GM19395 (cell line): ENCODE data around the gene CTNNA3.

Experiments
- ATAC-seq: cut with Tn5 transposase; IDR thresholded peaks from one replicate; pipeline ENCODE4 v1.9.1; 2021; ENCODE audit warnings: mild to moderate bottlenecking, moderate library complexity; ENCODE audit not compliant: unreplicated experiment

The CTNNA3 gene

DNA sequence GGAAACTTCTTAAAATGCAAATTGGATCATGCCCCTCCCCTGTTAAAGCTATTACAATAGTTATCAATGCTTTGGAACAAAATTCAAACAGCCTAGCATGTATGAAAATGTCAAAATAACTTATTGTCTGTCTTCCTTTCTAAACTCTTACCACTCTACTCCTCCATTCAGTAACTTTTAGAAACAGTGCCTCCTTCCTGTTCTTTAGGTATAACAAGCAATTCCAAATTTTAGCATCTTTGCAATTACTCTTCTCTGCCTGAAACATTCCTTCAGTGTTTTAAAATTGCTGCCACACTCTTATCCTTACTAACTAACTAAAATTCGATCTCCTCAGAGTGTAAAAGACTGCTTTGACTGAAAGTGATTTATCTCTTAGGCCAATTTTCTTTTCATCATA, 1430.6 kb downstream of the CTNNA3 start:
- ATAC-seq: no peak

DNA sequence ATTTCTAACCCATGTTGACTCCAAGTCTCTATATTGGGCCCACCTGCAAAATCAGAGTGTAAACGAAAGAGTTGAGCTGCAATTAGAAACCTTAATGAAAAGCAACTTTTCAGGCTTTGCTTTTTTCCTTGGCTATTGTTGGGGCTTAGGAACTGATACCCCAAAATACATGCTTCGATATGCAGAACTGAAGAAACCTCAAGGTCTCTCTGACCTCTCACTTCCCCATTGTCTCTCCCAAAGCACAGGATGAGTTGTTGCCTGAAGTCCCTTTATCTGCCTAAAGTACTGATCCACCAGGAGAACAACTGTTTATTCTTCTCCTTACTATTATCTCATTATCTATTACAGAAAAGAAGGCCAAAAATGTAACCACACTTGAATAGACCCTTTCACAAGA, 1436.2 kb downstream of the CTNNA3 start:
- ATAC-seq: no peak

DNA sequence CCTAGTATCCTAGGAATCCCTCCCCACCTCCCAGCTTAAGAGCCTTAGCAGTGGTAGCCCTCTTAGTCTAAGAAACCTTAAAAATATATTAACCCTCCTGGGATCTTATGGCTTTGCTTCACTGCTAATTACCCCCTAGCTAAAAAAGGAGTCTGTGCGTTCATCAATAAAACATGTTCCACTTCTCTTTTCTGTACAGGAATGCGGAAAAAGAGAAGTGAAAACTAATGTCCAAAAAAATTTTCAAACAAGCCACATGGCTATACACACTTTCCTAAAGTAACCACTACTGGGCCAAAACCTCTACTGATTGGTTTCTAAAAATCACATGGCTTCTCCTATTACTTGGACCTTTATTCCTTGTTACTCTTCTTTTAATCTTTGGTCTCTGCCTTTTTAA, 1437.3 kb downstream of the CTNNA3 start:
- no peak for ATAC-seq

DNA sequence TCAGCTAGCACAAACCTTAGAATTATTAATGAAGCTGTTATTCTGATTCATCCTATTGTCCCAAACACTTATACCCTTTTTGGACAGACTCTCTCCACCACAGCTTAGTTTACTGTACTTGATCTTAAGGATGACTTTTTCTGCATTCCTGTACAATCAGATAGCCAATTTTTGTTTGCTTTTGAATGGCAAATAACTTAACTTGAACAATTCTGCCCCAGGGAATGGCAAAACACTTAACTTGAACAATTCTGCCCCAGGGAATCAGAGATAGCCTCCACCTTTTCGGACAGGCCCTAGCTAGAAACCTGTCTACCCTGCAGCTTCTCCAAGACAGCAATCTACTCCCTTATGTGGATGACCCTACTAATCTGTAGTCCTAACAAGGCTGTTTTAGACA, 1438.2 kb downstream of the CTNNA3 start:
- no peak for ATAC-seq

DNA sequence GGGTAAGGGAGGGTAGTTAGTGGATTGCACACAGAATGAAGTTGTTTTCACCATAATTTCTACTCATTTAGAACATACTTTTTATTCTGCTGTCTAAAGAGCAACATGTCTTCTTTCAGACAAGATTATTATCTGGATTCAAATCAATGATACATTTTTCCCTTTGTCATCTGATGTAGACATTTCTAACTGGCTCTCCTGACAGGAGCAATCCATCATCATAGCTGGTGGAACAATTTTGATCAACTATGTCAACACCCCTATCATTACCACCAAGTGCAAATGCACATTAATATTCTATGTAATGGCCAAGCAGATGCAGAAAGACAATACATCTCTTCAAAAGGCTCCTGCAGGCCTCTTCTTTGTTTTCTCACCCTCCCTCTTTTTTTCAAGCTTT, 1443.0 kb downstream of the CTNNA3 start:
- no peak for ATAC-seq

DNA sequence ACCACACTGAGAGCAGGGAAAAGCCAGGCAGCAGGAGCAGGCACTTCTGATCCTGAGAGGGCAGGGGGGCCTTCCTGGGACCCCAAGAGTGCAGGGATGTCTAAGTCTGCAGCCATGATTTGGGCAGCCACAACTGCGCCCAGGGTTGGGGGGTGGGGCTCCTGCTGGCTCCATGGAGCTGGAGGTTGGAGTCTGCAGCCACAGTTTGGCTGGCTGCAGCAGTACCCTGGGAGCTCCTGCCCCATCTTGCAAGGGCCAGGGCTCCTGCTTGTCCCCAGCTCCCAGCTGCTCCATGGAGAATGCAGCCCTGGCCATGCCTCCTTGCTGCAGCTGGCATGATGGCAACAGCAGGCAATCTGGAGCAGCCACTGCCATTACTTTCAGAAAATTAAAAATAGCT, 1449.8 kb downstream of the CTNNA3 start:
- no peak for ATAC-seq

DNA sequence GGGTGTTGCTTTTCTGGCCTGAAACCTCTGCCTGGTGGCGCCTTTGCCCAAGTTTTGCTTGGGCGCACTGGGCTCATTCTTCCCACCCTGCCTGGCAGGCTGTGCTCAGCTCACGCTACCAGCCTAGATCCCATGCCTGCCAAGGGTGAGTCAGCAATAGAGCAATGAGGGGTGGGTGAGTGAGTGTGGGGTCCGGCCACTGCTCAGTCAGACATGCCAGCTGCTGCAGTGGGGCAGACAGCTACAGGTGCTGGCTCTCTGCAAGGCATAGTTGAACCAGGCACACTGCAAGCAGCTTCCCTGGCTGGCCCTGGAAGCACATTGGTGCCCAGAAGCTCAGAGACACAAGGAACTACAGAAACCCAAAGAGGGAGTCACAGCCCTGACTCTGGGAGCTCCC, 1451.0 kb downstream of the CTNNA3 start:
- no peak for ATAC-seq

DNA sequence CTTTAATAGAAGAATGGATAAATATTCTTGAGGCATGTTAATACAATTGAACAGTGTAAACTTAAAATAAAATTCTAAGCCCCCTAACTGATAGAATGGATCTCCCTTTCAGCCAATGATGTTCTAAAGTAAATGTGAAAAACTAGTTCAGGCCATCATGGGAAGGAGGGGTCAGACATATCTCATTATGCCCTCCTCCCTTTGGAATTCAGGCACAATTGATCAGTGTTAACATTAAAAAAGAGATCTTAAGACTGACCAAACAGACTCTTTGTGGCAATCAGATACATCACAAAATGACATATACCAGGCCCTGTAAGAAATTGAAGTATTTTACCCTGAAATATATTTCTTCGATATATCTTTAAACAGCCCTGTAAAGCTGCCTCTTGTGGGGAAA, 1453.1 kb downstream of the CTNNA3 start:
- ATAC-seq: no peak

DNA sequence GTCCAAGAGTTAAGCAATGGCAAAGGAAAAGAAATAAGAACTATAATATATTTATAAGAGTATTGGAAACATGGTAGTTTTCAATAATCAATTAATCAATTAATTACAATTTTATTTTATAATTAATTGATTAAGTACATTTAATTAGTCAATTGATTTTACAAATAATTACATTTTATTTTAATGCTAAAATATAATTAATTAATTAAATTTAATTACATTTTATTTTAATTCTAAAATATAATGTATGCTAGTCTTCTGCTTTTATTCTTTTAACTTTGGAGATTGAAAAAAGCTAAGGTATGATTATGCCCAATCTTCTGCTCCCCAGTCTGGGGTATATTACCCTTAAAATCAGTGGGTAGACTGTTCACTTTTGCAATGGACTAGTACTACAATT, 1456.9 kb downstream of the CTNNA3 start:
- ATAC-seq: no peak

DNA sequence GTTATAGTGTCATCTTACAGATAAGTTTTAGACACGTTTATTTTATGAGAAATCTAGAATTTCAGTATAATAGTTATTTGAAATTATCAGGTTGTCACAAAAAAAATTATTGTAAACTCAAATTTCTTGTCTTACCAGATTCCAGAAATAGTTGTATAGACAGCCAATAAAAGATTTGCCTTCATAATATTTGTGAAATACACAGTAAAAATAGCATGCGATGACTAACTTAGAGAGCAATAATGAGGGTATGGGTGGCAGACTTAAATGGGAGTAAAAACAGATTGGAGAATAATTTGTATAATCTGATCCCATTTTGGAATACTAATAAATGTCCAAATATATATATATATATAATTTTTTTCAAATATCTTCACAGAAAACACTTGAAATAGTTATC, 1457.7 kb downstream of the CTNNA3 start:
- ATAC-seq: no peak

DNA sequence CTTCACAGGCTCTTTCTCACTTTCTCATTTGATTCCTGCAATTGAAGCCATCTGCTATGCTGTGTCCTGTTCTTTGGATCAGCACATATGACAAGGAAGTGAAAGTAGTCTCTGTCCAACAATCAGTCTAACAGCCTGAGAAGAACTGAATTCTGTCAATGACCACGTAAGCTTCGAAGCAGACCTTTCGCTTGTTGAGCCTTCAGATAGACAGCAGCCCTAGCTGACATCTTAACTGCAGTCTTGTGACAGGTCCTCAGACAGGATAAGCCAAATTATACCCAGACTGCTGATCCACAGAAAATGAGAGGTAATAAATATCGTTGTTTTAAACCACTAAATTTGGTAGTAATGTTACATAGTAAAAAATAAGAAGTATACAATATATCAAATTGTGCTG, 1461.1 kb downstream of the CTNNA3 start:
- ATAC-seq: no peak

DNA sequence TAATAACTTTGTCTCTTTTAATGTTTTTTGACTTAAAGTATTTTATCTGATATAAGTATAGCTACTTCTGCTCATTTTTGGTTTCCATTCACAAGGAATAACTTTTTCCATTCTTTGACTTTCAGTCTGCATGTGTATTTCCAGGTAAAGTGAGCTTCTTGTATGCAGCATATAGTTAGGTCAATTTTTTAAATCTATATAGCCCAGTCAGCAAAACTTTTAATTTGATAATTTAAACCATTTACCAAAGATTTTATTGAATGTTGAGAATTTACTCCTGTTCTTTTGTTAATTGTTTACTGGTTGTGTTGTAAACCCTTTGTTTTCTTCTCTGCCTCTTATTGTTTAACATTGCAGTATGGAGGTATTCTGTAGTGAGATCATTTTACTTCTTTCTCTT, 1467.1 kb downstream of the CTNNA3 start:
- ATAC-seq: no peak

DNA sequence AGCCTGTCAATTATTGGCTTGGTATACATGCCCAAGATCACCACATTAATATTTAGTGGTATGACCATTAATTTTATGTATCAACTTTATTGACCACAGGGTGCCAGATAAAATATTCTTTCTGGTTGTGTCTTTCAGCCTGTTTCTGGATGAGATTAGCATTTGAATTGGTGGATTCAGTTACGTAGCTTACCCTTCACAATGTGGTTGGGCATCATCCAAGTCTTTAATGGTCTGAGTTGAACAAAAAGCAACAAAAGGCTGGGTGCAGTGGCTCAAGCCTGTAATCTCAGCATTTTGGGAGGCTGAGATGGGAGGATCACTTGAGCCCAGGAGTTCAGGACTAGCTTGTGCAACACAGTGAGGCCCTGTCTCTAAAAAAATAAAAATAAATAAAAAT, 1472.3 kb downstream of the CTNNA3 start:
- no peak for ATAC-seq

DNA sequence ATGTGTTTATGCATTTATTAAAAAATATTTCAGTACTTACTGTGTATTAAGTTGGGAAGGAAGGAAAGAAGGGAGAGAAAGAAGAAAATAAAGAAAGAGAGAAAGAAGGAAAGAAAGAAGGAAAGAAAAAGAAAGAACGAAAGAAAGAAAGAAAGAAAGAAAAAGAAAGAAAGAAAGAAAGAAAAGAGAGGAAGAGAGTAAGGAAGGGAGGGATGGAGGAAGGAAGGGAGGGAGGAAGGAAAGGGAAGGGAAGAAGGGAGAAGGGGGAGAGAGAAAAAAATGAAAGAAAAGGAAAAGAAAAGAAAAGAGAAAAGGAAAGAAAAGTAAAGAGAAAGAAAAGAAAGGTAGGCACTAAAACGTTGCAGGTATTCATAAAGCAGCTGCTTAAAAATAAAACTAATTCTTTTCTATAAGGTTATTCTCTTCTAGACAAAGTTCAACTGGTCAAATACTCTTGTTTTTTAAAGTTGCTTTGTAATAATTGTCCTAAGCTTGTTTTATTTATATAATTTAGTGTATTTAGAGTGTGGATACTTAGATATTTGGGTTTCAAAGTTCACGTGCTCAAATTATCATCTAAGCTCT, 1473.4 kb downstream of the CTNNA3 start:
- ATAC-seq: no peak

DNA sequence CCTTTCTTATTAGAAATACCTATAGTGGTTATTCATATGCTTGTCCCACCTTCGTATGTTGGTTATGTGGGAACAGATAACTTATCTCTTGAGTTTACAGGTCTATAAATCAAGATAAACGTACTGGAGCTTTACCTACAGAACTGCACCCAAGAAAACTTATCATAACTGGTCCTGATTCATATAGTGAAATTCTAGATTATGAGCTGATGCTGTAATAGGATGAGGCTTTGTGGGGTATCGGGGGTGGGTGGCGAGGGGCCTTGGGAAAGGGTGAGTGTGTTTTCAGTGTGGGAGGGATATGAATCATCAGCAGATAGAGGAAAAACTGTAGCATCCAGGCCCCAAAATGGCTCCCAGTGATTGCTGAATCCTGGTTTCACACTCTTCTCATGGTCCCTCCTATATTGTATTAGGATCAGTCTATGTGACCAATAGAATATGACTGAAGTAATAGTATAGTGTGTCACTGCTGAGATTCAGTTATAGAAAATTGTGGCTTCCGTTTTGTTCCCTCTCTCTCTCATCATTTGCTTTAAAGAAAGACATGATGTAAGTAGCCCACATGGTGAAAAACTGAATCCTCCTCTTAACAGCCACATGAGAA, 1476.9 kb downstream of the CTNNA3 start:
- no peak for ATAC-seq

DNA sequence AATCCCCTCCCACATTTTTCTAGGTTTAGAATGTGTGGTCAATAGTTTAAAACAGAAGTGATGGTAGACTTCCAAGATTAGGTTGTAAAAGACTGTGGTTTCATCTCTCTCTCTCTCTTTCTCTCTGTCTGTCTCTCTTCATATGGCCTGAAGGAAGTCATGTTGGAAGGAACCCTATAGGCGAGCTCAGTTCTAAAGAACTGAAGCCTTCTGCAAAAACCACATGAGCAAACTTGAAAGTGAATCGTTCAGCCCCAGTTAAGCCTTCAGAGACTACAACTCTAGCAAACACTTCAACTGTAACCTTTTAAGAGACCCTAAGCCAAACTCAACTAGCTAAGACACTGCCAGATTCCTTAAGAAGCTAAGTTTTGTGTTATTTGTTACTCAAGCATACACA, 1477.7 kb downstream of the CTNNA3 start:
- ATAC-seq: no peak

DNA sequence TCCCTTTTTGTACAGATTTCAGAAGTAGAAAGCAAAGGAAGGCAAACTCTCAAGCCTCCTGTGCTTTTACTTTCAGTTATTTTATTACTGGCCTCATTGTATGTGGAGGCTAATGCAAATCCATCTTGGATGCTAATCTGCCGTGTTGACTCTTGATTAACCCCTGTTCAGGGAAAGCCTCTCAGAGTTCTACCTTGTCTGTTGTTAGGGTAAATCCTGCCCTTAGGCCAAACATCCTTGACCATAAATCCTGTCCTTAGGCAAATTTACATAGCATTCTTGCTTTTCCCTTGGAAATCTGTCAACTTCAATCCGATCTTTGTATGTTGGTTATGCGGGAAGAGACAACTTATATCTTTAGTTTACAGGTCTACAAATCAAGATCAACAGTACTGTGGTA, 1480.1 kb downstream of the CTNNA3 start:
- ATAC-seq: no peak

DNA sequence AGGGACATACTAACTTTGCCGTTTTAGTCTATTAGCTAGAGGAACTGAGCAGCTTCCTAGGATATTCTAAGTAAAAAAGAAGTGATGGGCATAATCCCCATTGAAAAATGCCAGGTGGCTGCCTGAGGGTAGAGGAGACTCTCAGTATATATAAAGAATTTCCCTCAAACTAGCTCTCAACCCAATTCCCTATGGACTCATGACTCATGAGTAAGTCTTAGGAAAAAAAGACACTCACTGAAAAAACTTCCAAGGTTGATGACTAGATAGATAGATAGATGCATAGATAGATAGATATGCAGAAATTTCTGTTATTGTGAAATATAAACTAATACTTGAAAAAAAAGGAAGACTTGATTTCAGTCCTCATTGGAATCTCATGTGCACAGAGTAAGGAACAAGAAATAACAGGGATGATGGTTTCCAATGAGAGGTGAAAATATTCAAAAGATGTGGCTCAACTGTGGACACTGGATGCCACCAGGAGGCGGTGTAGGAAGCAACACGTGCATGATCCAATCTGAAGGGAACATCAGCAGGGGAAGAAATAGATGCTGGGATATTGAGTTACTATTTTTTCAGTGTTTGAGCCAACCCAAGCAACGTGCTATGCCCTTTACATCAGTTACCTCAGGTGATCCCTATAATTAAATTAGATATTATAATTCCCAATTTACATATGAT, 1481.1 kb downstream of the CTNNA3 start:
- ATAC-seq: no peak

DNA sequence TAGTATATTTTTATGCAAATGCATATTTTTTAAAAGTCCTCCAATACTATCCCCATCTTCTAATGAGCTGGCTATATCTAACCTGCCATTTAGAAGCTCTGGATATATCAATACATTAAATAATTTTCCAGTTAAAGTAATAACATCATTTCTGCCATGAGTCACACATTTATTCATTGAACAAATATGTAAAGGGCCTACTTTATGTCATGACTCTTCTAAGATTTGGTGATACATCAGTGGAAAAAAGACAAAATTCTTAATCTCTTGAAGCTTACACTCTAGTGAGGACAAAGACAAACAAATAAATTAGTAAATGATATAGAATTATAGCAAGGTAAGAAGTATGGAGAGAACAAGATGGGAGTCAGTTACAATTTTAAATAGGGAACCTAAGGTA, 1487.0 kb downstream of the CTNNA3 start:
- ATAC-seq: no peak

DNA sequence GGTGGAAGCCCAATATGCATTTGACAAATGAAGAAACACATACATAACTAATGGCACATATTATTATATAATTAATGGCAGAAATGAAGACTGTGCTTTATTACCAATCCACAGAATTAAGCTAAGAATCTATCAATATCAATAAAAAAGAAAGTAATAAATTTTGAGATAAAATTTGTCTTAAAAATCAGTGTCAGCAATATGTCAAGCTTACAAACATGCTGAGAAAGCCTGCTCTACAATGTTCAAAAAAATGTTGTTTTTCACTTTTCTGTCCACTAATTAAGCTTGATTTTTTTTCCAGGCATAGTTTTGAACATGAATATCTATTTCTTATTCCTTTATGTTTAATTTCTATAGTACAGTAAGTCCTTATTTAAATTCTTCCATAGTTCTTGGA, 1491.2 kb downstream of the CTNNA3 start:
- ATAC-seq: no peak

DNA sequence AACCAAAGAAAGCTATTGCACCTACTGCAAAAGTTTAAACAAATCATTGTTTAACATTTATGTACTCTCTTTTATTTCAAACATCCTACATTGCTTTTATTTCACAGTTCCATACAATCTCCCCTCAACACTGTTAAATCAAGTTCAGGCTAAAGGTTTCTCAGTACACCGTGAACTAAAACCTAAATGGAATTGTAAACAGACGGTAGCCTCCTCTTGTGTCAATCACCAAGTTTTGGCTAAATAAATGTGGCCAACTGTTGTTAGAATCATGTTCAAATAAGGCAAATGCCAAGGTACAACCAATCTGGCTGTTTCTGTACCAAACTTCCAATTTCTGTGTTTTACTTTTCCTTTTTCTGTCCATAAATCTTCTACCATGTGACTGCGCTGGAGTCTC, 1493.9 kb downstream of the CTNNA3 start:
- no peak for ATAC-seq

DNA sequence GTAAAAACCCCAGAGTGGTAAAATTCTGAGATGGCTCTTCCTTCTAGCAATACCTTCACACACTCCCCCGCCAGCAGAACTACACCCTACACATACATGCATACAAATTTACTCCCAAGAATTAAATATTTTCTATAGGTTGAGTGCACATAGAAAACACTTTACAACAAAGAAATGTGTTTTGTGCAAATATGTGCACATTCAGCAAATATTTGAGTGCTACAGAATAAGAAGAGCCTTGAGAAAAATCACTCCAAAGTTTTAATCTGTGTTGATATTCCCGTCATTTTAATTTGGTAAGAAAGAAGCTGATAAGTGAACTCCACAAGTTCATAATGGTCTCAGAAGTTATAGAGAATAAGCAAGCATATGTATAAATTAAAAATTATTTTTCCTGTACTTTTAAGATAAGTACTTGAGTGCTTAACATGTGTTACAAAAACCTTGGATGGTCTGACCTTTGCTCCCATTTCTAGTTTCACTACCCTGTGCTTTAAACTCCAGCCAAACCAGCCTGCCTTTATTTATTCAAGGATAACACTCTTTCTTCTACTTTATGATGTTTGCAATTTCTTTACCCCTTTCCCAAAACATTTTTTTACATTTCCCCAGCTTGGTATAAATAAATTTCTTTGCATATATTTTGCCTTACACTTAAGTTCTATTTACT, 1503.7 kb downstream of the CTNNA3 start:
- ATAC-seq: no peak
